Suprapubic skin (tissue), 4 donors: ENCODE data around the gene ZNF860. TPM values are rescaled to one million over a fixed set of nuclear protein-coding genes. Genes with fewer than 3 reads are reported as not detected.

Experiments
- DNase-seq, 2 donors: peaks; one replicate each; pipeline ENCODE4 v3.0.0-alpha.2; 2019; ENCODE audit warnings: low spot score in 2 of 2
- H3K27ac ChIP-seq: fragments of 200-600 bp; sonication (generic); one replicate; pipeline ENCODE4 v1.5.1; 2019
- H3K27me3 ChIP-seq: fragments of 200-600 bp; sonication (generic); one replicate; pipeline ENCODE4 v1.5.1; 2019
- H3K36me3 ChIP-seq: fragments of 200-600 bp; sonication (generic); one replicate; pipeline ENCODE4 v1.5.1; 2019
- H3K4me1 ChIP-seq: fragments of 200-600 bp; sonication (generic); one replicate; pipeline ENCODE4 v1.5.1; 2019
- H3K4me3 ChIP-seq: fragments of 200-600 bp; sonication (generic); one replicate; pipeline ENCODE4 v1.5.1; 2019; ENCODE audit warnings: mild to moderate bottlenecking
- H3K9me3 ChIP-seq: fragments of 200-600 bp; sonication (generic); one replicate; pipeline ENCODE4 v1.5.1; 2019
- CTCF ChIP-seq, 2 donors: fragments of 200-600 bp in 1 of 2; fragments of 450-650 bp in 1 of 2; sonication (generic) in 1 of 2; IDR thresholded peaks; one replicate each; pipeline ENCODE4 v1.5.1; 2016 to 2019; ENCODE audit warnings: antibody characterized with exemption in 2 of 2, mild to moderate bottlenecking in 1 of 2, moderate library complexity in 1 of 2
- EP300 ChIP-seq: sonication (generic); formaldehyde crosslinking; IDR thresholded peaks from one replicate; pipeline ENCODE4 v1.6.1; 2017; ENCODE audit warnings: antibody characterized with exemption
- POLR2A ChIP-seq, 2 donors: fragments of 450-650 bp; IDR thresholded peaks; one replicate each; pipeline ENCODE4 v1.6.1; 2017; ENCODE audit warnings: antibody characterized with exemption in 2 of 2, mild to moderate bottlenecking in 2 of 2, moderate library complexity in 2 of 2
- POLR2AphosphoS5 ChIP-seq, 3 donors: sonication (generic); formaldehyde crosslinking; IDR thresholded peaks; one replicate each; pipeline ENCODE4 v1.6.1; 2017; ENCODE audit warnings: antibody characterized with exemption in 3 of 3
- WGBS: methylation state at CpG from one replicate; pipeline ENCODE4 v1.1.5; 2018; 5-methylcytosine and 5-hydroxymethylcytosine counted together
- total RNA-seq, 4 donors: library from RNA; depleted of rRNA; stranded (reverse); fragments of >200 nt; gene quantifications; one replicate each; pipeline ENCODE4 v1.1.0, GENCODE V29; 2016

Gene ZNF860
- total RNA-seq, 4 donors from 2014 or later, result 1.2 to 3.4 (median 1.7) TPM

GRCh38 chr3:31947671-31948091, 33.9 kb upstream of the ZNF860 start:
- Histone ChIP-seq H3K27ac (no peak overlapping the region), H3K4me3 (no peak overlapping the region), H3K36me3 (no peaks in the 10 kb centered on the region), H3K4me1 (peaks cover 16% of the 10 kb centered on the region), H3K27me3 (no peaks in the 10 kb centered on the region), H3K9me3 (no peaks in the 10 kb centered on the region)
- DNase-seq, result no peak
- TF ChIP-seq EP300 (no peak), CTCF (IDR thresholded peaks at IDR 0.05) (no peak), POLR2A (IDR thresholded peaks at IDR 0.05) (no peak), POLR2AphosphoS5 (IDR thresholded peaks at IDR 0.05) (no peak)
- 54% methylated on average over 6 of the region's 6 CpGs for WGBS

GRCh38 chr3:31948280-31948679, 33.3 kb upstream of the ZNF860 start:
- DNase-seq, result no peak

GRCh38 chr3:31952205-31952604, 29.3 kb upstream of the ZNF860 start:
- no peak for DNase-seq
- TF ChIP-seq EP300 (no peak), POLR2A (IDR thresholded peaks at IDR 0.05) (no peak), CTCF (IDR thresholded peaks at IDR 0.05) (no peak)
- Histone ChIP-seq H3K4me1 (peaks cover 16% of the 10 kb centered on the region), H3K4me3 (no peak overlapping the region), H3K27ac (no peak overlapping the region), H3K27me3 (no peaks in the 10 kb centered on the region), H3K36me3 (no peaks in the 10 kb centered on the region), H3K9me3 (no peaks in the 10 kb centered on the region)
- WGBS, result 85% methylated on average over 4 of the region's 4 CpGs

More at GRCh38 chr3:31948280-31948679, 33.3 kb upstream of the ZNF860 start:
- Histone ChIP-seq H3K4me1 (peaks cover 16% of the 10 kb centered on the region), H3K36me3 (no peaks in the 10 kb centered on the region), H3K27ac (no peak overlapping the region), H3K27me3 (no peaks in the 10 kb centered on the region), H3K4me3 (no peak overlapping the region), H3K9me3 (no peaks in the 10 kb centered on the region)
- TF ChIP-seq POLR2A (IDR thresholded peaks at IDR 0.05), result no peak
- TF ChIP-seq EP300, result no peak
- no peak for TF ChIP-seq CTCF (IDR thresholded peaks at IDR 0.05)
- TF ChIP-seq POLR2AphosphoS5 (IDR thresholded peaks at IDR 0.05), result no peak
- WGBS, result 76% methylated on average over 6 of the region's 6 CpGs

GRCh38 chr3:31953091-31953490, 28.5 kb upstream of the ZNF860 start:
- Histone ChIP-seq H3K4me1 (peaks cover 15% of the 10 kb centered on the region), H3K9me3 (no peaks in the 10 kb centered on the region), H3K27ac (no peak overlapping the region), H3K4me3 (no peak overlapping the region), H3K27me3 (no peaks in the 10 kb centered on the region), H3K36me3 (no peaks in the 10 kb centered on the region)
- 91% methylated on average over 5 of the region's 7 CpGs for WGBS
- no peak for DNase-seq
- TF ChIP-seq POLR2A (IDR thresholded peaks at IDR 0.05) (no peak), CTCF (IDR thresholded peaks at IDR 0.05) (no peak), EP300 (no peak), POLR2AphosphoS5 (IDR thresholded peaks at IDR 0.05) (no peak)

GRCh38 chr3:31953636-31954035, 27.9 kb upstream of the ZNF860 start:
- no peaks in the 10 kb centered on the region for H3K36me3 ChIP-seq
- WGBS, result 87% methylated on average over 2 of the region's 2 CpGs
- H3K27me3 ChIP-seq, result no peaks in the 10 kb centered on the region
- no peaks in the 10 kb centered on the region for H3K9me3 ChIP-seq
- TF ChIP-seq CTCF (IDR thresholded peaks at IDR 0.05) (no peak), POLR2AphosphoS5 (IDR thresholded peaks at IDR 0.05) (no peak), EP300 (no peak), POLR2A (IDR thresholded peaks at IDR 0.05) (no peak)
- H3K4me3 ChIP-seq, result no peak overlapping the region
- H3K27ac ChIP-seq, result no peak overlapping the region
- DNase-seq, result no peak
- H3K4me1 ChIP-seq, result peaks cover 15% of the 10 kb centered on the region
